Astrocyte (in vitro differentiated cells and primary cell): Measurements from ENCODE around the gene AKR1B15. TPM values are rescaled to one million over a fixed set of nuclear protein-coding genes. Genes with fewer than 3 reads are reported as not detected.
A peak's percentile ranks its signal among the peaks of the same experiment; 100 is the strongest.

Experiments used
- DNase-seq: peaks from one replicate; pipeline ENCODE4 v3.0.0-alpha.2; 2010; ENCODE audit warnings: low read depth
- FAIRE-seq: peaks from 2 replicates; lab custom pipeline; 2011; peaks lifted over from hg19 to GRCh38; lab: Jason Lieb, UNC
- H2AFZ ChIP-seq: 2 replicates; pipeline ENCODE4 v1.6.0; 2012; ENCODE audit warnings: low read depth, low read length, inconsistent platforms
- H3K27ac ChIP-seq: 2 replicates; pipeline ENCODE4 v1.5.1; 2011; ENCODE audit warnings: low read depth, low read length, inconsistent platforms
- H3K27me3 ChIP-seq: 2 replicates; pipeline ENCODE4 v1.6.0; 2011; ENCODE audit warnings: low read length, inconsistent platforms; ENCODE audit not compliant: insufficient read depth
- H3K36me3 ChIP-seq: 2 replicates; pipeline ENCODE4 v1.5.1; 2011; ENCODE audit warnings: low read length, inconsistent platforms; ENCODE audit not compliant: insufficient read depth
- H3K4me1 ChIP-seq: 2 replicates; pipeline ENCODE4 v1.5.1; 2011; ENCODE audit warnings: low read length, inconsistent platforms; ENCODE audit not compliant: insufficient read depth
- H3K4me2 ChIP-seq: 2 replicates; pipeline ENCODE4 v1.6.0; 2012; ENCODE audit warnings: low read length, inconsistent platforms
- H3K4me3 ChIP-seq: 2 replicates; pipeline ENCODE4 v1.5.1; 2011; ENCODE audit warnings: low read depth, mild to moderate bottlenecking, low read length, inconsistent platforms; ENCODE audit not compliant: insufficient read depth
- H3K79me2 ChIP-seq: 2 replicates; pipeline ENCODE4 v1.6.0; 2012; ENCODE audit warnings: mild to moderate bottlenecking, low read length, inconsistent platforms; ENCODE audit not compliant: insufficient read depth
- H3K9ac ChIP-seq: 2 replicates; pipeline ENCODE4 v1.6.0; 2012; ENCODE audit warnings: mild to moderate bottlenecking, low read length, inconsistent platforms
- H3K9me3 ChIP-seq: 2 replicates; pipeline ENCODE4 v1.5.1; 2012; ENCODE audit warnings: low read depth, mild to moderate bottlenecking, low read length, inconsistent platforms; ENCODE audit not compliant: insufficient read depth
- H4K20me1 ChIP-seq: 2 replicates; pipeline ENCODE4 v1.6.0; 2012; ENCODE audit warnings: low read length, inconsistent platforms; ENCODE audit not compliant: insufficient read depth
- H3K27ac Mint-ChIP-seq: one replicate; pipeline ENCODE4 v1.8.0; 2021; ENCODE audit warnings: mild to moderate bottlenecking, mixed read lengths; ENCODE audit not compliant: unreplicated experiment
- H3K27me3 Mint-ChIP-seq: one replicate; pipeline ENCODE4 v1.8.0; 2021; ENCODE audit warnings: low read depth, mixed read lengths; ENCODE audit not compliant: unreplicated experiment
- H3K36me3 Mint-ChIP-seq: one replicate; pipeline ENCODE4 v1.8.0; 2021; ENCODE audit warnings: low read depth, mixed read lengths; ENCODE audit not compliant: unreplicated experiment
- H3K4me1 Mint-ChIP-seq: one replicate; pipeline ENCODE4 v1.8.0; 2021; ENCODE audit warnings: low read depth, mixed read lengths; ENCODE audit not compliant: unreplicated experiment
- H3K4me3 Mint-ChIP-seq: one replicate; pipeline ENCODE4 v1.8.0; 2021; ENCODE audit warnings: mild to moderate bottlenecking, moderate library complexity, mixed read lengths; ENCODE audit not compliant: unreplicated experiment
- H3K9me3 Mint-ChIP-seq: one replicate; pipeline ENCODE4 v1.8.0; 2021; ENCODE audit warnings: mild to moderate bottlenecking, mixed read lengths; ENCODE audit not compliant: unreplicated experiment
- EZH2 ChIP-seq: IDR thresholded peaks from 2 replicates; pipeline ENCODE4 v1.6.1; 2012; ENCODE audit warnings: mild to moderate bottlenecking, low read length, inconsistent platforms; ENCODE audit not compliant: insufficient read depth
- total RNA-seq: library from RNA; stranded (reverse); gene quantifications from 2 replicates; pipeline ENCODE4 v1.2.1, GENCODE V29; 2021
- TF ChIP-seq, protein P1 (sequence below): IDR thresholded peaks from 2 replicates; pipeline ENCODE4 v1.5.1; 2011; ENCODE audit warnings: low read depth, mild to moderate bottlenecking, inconsistent platforms, low read length, moderate library complexity; ENCODE audit not compliant: insufficient read depth

Gene AKR1B15
- total RNA-seq, 1 donor from 2014 or later: not detected

- peak overlapping the region; percentile 93 for H3K27ac ChIP-seq
These were observed 70.0 kb downstream of the AKR1B15 start for GRCh38 chr7:134618756-134619530.

GRCh38 chr7:134619627-134620331 is 70.9 kb downstream of the AKR1B15 start:
- H3K9me3 ChIP-seq: no peaks in the 10 kb centered on the region
- peak overlapping the region; percentile 8 for H3K4me3 ChIP-seq
- H3K36me3 ChIP-seq: no peaks in the 10 kb centered on the region
- peak overlapping the region; percentile 76 for H3K9ac ChIP-seq
- H4K20me1 ChIP-seq: no peaks in the 10 kb centered on the region
- H3K9me3 Mint-ChIP-seq: no peaks in the 10 kb centered on the region
- DNase-seq (peak; percentile 94), FAIRE-seq (peak; percentile 68)
- peaks cover 4% of the 10 kb centered on the region for H3K27me3 Mint-ChIP-seq
- H3K36me3 Mint-ChIP-seq: no peaks in the 10 kb centered on the region
- H2AFZ ChIP-seq: no peak overlapping the region
- no peak overlapping the region for H3K4me3 Mint-ChIP-seq
- H3K4me1 ChIP-seq: peaks cover 27% of the 10 kb centered on the region
- H3K27me3 ChIP-seq: no peaks in the 10 kb centered on the region
- TF ChIP-seq, protein P1, sequence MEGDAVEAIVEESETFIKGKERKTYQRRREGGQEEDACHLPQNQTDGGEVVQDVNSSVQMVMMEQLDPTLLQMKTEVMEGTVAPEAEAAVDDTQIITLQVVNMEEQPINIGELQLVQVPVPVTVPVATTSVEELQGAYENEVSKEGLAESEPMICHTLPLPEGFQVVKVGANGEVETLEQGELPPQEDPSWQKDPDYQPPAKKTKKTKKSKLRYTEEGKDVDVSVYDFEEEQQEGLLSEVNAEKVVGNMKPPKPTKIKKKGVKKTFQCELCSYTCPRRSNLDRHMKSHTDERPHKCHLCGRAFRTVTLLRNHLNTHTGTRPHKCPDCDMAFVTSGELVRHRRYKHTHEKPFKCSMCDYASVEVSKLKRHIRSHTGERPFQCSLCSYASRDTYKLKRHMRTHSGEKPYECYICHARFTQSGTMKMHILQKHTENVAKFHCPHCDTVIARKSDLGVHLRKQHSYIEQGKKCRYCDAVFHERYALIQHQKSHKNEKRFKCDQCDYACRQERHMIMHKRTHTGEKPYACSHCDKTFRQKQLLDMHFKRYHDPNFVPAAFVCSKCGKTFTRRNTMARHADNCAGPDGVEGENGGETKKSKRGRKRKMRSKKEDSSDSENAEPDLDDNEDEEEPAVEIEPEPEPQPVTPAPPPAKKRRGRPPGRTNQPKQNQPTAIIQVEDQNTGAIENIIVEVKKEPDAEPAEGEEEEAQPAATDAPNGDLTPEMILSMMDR: no peak
- no peak for TF ChIP-seq EZH2
- H3K27ac Mint-ChIP-seq: peak overlapping the region; percentile 82
- H3K4me2 ChIP-seq: peak overlapping the region; percentile 81
- H3K79me2 ChIP-seq: no peaks in the 10 kb centered on the region
- H3K27ac ChIP-seq: peak overlapping the region; percentile 93
- peaks cover 22% of the 10 kb centered on the region for H3K4me1 Mint-ChIP-seq

More at GRCh38 chr7:134618756-134619530, 70.0 kb downstream of the AKR1B15 start:
- no peaks in the 10 kb centered on the region for H3K27me3 ChIP-seq
- Mint-ChIP-seq H3K36me3 (no peaks in the 10 kb centered on the region), H3K9me3 (no peaks in the 10 kb centered on the region), H3K4me1 (peaks cover 25% of the 10 kb centered on the region), H3K27me3 (peaks cover 4% of the 10 kb centered on the region), H3K27ac (peak overlapping the region; percentile 82), H3K4me3 (no peak overlapping the region)
- peak overlapping the region; percentile 76 for H3K9ac ChIP-seq
- H4K20me1 ChIP-seq: no peaks in the 10 kb centered on the region
- peak overlapping the region; percentile 28 for H3K4me3 ChIP-seq
- peak overlapping the region; percentile 81 for H3K4me2 ChIP-seq
- H3K9me3 ChIP-seq: no peaks in the 10 kb centered on the region
- TF ChIP-seq, protein P1: no peak
- no peak for TF ChIP-seq EZH2
- H3K4me1 ChIP-seq: peaks cover 30% of the 10 kb centered on the region
- no peaks in the 10 kb centered on the region for H3K36me3 ChIP-seq
- FAIRE-seq (no peak), DNase-seq (peak; percentile 64)
- H3K79me2 ChIP-seq: no peaks in the 10 kb centered on the region
- H2AFZ ChIP-seq: no peak overlapping the region
